ENCODE data around the gene HDAC9.
"Not testable (repeated sequence)": the region's sequence is repeated elsewhere in the genome, so short reads cannot be mapped to it uniquely, and the experiment has no call there.

HDAC9 gene

GRCh38 chr7:18975689-18976280 is 480.2 kb downstream of the HDAC9 start:
- no peaks in the 10 kb centered on the region for H3K36me3 ChIP-seq
- no peaks in the 10 kb centered on the region for H3K27me3 ChIP-seq
- no peak overlapping the region for H3K4me3 ChIP-seq (ENCODE audit: low read depth in 1 of 2, low read length in 1 of 2)
- TF ChIP-seq, protein P1, sequence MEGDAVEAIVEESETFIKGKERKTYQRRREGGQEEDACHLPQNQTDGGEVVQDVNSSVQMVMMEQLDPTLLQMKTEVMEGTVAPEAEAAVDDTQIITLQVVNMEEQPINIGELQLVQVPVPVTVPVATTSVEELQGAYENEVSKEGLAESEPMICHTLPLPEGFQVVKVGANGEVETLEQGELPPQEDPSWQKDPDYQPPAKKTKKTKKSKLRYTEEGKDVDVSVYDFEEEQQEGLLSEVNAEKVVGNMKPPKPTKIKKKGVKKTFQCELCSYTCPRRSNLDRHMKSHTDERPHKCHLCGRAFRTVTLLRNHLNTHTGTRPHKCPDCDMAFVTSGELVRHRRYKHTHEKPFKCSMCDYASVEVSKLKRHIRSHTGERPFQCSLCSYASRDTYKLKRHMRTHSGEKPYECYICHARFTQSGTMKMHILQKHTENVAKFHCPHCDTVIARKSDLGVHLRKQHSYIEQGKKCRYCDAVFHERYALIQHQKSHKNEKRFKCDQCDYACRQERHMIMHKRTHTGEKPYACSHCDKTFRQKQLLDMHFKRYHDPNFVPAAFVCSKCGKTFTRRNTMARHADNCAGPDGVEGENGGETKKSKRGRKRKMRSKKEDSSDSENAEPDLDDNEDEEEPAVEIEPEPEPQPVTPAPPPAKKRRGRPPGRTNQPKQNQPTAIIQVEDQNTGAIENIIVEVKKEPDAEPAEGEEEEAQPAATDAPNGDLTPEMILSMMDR (IDR thresholded peaks at IDR 0.05), result no peak
- H3K4me1 ChIP-seq (ENCODE audit: control insufficient read depth in 1 of 2, insufficient read depth in 1 of 2, low read depth in 1 of 2, low read length in 1 of 2), result no peaks in the 10 kb centered on the region
- peaks cover 3% of the 10 kb centered on the region for H3K9me3 ChIP-seq
- H3K27ac ChIP-seq, result no peak overlapping the region

DNA sequence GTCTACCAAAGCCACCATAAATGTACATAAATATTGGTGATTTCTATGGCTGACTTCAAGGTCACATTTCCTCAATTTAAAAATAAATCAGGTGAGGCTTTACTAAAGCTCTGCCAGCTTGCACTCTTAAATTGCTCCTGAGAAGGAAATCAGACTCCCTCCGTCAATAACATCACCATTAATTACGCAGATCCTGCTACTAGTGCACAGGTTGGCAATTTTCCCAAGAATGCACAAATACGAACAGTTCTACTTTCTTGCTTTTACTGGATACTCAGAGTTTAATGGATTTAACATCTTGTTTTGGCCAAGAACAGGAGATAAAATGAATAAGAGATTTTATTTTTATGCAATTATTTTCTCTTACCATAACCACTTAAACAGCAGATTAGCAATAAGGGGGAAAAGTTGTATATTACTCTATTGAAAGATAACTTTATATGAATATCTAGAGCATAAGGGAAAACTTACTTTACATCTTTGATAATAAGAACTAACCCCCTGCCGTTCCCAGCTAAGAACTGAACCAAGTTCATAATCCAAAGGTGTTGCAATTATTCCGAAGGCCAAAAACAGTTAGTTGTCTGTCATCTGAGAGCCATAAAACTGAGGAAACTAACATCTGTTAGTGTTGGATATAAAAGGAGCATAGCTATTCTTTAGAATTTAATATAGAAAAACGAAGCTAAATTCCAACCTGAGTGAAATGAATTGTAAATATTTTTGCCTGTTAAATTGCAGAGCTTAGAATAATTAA is 481.3 kb downstream of the HDAC9 start:
- H3K27ac ChIP-seq, result no peak overlapping the region
- TF ChIP-seq, protein P1 (IDR thresholded peaks at IDR 0.05), result no peak
- no peaks in the 10 kb centered on the region for H3K27me3 ChIP-seq
- H3K9me3 ChIP-seq, result peaks cover 3% of the 10 kb centered on the region
- H3K4me1 ChIP-seq (ENCODE audit: control insufficient read depth in 1 of 2, insufficient read depth in 1 of 2, low read depth in 1 of 2, low read length in 1 of 2), result no peaks in the 10 kb centered on the region
- H3K36me3 ChIP-seq, result no peaks in the 10 kb centered on the region
- H3K4me3 ChIP-seq (ENCODE audit: low read depth in 1 of 2, low read length in 1 of 2), result no peak overlapping the region

GRCh38 chr7:18978108-18978495 is 482.6 kb downstream of the HDAC9 start:
- H3K27me3 ChIP-seq, result no peaks in the 10 kb centered on the region
- no peak overlapping the region for H3K4me3 ChIP-seq (ENCODE audit: low read depth in 1 of 2, low read length in 1 of 2)
- no peaks in the 10 kb centered on the region for H3K4me1 ChIP-seq (ENCODE audit: control insufficient read depth in 1 of 2, insufficient read depth in 1 of 2, low read depth in 1 of 2, low read length in 1 of 2)
- H3K9me3 ChIP-seq, result peaks cover 3% of the 10 kb centered on the region
- TF ChIP-seq, protein P1 (IDR thresholded peaks at IDR 0.05), result no peak
- no peaks in the 10 kb centered on the region for H3K36me3 ChIP-seq
- no peak overlapping the region for H3K27ac ChIP-seq

DNA sequence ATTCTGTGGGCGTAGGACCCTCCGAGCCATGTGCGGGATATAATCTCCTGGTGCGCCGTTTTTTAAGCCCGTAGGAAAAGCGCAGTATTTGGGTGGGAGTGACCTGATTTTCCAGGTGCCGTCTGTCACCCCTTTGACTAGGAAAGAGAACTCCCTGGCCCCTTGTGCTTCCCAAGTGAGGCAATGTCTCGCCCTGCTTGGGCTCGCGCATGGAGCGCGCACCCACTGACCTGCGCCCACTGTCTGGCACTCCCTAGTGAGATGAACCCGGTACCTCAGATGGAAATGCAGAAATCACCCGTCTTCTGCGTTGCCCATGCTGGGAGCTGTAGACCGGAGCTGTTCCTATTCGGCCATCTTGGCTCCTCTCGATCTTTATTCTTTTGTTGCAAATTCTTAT is 495.2 kb downstream of the HDAC9 start:
- not testable (repeated sequence) for H3K4me3 ChIP-seq (ENCODE audit: low read depth in 1 of 2, low read length in 1 of 2); H3K36me3 ChIP-seq; H3K4me1 ChIP-seq (ENCODE audit: control insufficient read depth in 1 of 2, insufficient read depth in 1 of 2, low read depth in 1 of 2, low read length in 1 of 2); H3K27me3 ChIP-seq; H3K9me3 ChIP-seq; H3K27ac ChIP-seq

GRCh38 chr7:18993933-18994668 is 498.6 kb downstream of the HDAC9 start:
- Histone ChIP-seq H3K27ac (no peak overlapping the region), H3K9me3 (no peaks in the 10 kb centered on the region), H3K4me3 (ENCODE audit: low read depth in 1 of 2, low read length in 1 of 2) (no peak overlapping the region), H3K36me3 (no peaks in the 10 kb centered on the region), H3K4me1 (ENCODE audit: control insufficient read depth in 1 of 2, insufficient read depth in 1 of 2, low read depth in 1 of 2, low read length in 1 of 2) (no peaks in the 10 kb centered on the region), H3K27me3 (no peaks in the 10 kb centered on the region)
- TF ChIP-seq, protein P1 (IDR thresholded peaks at IDR 0.05), result no peak

GRCh38 chr7:18995270-18995671 is 499.7 kb downstream of the HDAC9 start:
- TF ChIP-seq, protein P1 (IDR thresholded peaks at IDR 0.05), result no peak
- no peak overlapping the region for H3K4me3 ChIP-seq (ENCODE audit: low read depth in 1 of 2, low read length in 1 of 2)
- H3K27ac ChIP-seq, result no peak overlapping the region
- H3K27me3 ChIP-seq, result no peaks in the 10 kb centered on the region
- H3K36me3 ChIP-seq, result no peaks in the 10 kb centered on the region
- H3K9me3 ChIP-seq, result no peaks in the 10 kb centered on the region
- no peaks in the 10 kb centered on the region for H3K4me1 ChIP-seq (ENCODE audit: control insufficient read depth in 1 of 2, insufficient read depth in 1 of 2, low read depth in 1 of 2, low read length in 1 of 2)
